H1 (cell line): Measurements from ENCODE around the gene CTNND2. TPM values are rescaled to one million over a fixed set of nuclear protein-coding genes. Genes with fewer than 3 reads are reported as not detected.

ENCODE experiments used
- CTCF ChIA-PET: fragments of 300-600 bp; sonication (Branson Sonifier 250); formaldehyde crosslinking; loops from one replicate; lab custom pipeline; 2021; ENCODE audit not compliant: partially characterized antibody; lab: Charles Lee
- POLR2A ChIA-PET: fragments of 300-600 bp; sonication (Branson Sonifier 250); formaldehyde crosslinking; loops from one replicate; lab custom pipeline; 2021; ENCODE audit warnings: inconsistent platforms; ENCODE audit not compliant: partially characterized antibody; lab: Charles Lee
- DNase-seq, 2 experiments: peaks; one replicate each; pipeline versions ENCODE4 v3.0.0 to v3.0.0-alpha.2; 2010 to 2022; ENCODE audit warnings: low spot score in 2 of 2, low read depth in 1 of 2, mixed read lengths in 1 of 2
- FAIRE-seq: peaks from 2 replicates; lab custom pipeline; 2011; peaks lifted over from hg19 to GRCh38; lab: Jason Lieb, UNC
- H2AFZ ChIP-seq: 2 replicates; pipeline ENCODE4 v1.8.1; 2012; ENCODE audit warnings: low read length, inconsistent platforms
- H2AK5ac ChIP-seq: 2 replicates; pipeline ENCODE4 v1.6.1; 2013; ENCODE audit warnings: low read depth, low read length
- H2BK120ac ChIP-seq: replicated peaks from 2 replicates; pipeline ENCODE3; 2013; ENCODE audit warnings: low read depth, low read length, inconsistent platforms
- H2BK12ac ChIP-seq: 2 replicates; pipeline ENCODE4 v1.6.1; 2013; ENCODE audit warnings: low read depth, low read length
- H2BK15ac ChIP-seq: 2 replicates; pipeline ENCODE4 v1.6.1; 2013; ENCODE audit warnings: low read length
- H2BK20ac ChIP-seq: 2 replicates; pipeline ENCODE4 v1.6.1; 2013; ENCODE audit warnings: low read length
- H2BK5ac ChIP-seq: 2 replicates; pipeline ENCODE4 v1.6.1; 2013; ENCODE audit warnings: low read depth, low read length
- H3K14ac ChIP-seq: 2 replicates; pipeline ENCODE4 v1.6.1; 2013; ENCODE audit warnings: inconsistent platforms; ENCODE audit not compliant: insufficient read length
- H3K18ac ChIP-seq: 2 replicates; pipeline ENCODE4 v1.6.1; 2013; ENCODE audit warnings: low read length; ENCODE audit errors: extremely low read depth
- H3K23ac ChIP-seq: 2 replicates; pipeline ENCODE4 v1.6.1; 2013; ENCODE audit warnings: inconsistent platforms; ENCODE audit not compliant: insufficient read length
- H3K23me2 ChIP-seq: 2 replicates; pipeline ENCODE4 v1.6.1; 2013; ENCODE audit warnings: low read depth, low read length
- H3K27ac ChIP-seq: 2 replicates; pipeline ENCODE4 v1.6.1; 2011; ENCODE audit warnings: low read depth, low read length, inconsistent platforms
- H3K27me3 ChIP-seq, 4 experiments: replicated peaks in 1 of 4; 1 replicate in 1 of 4; 2 replicates in 3 of 4; pipeline versions ENCODE4 v1.6.1 to v1.8.1; 2011 to 2013; ENCODE audit warnings: low read length in 3 of 4, mild to moderate bottlenecking in 3 of 4, inconsistent platforms in 2 of 4, mixed read lengths in 2 of 4, moderate library complexity in 1 of 4; ENCODE audit not compliant: control insufficient read depth in 3 of 4, insufficient read depth in 3 of 4; ENCODE audit errors: extremely low read depth in 1 of 4
- H3K36me3 ChIP-seq, 4 experiments: 2 replicates each; pipeline versions ENCODE4 v1.6.1 to v1.8.1; 2011 to 2013; ENCODE audit warnings: mild to moderate bottlenecking in 4 of 4, low read length in 3 of 4, moderate library complexity in 2 of 4, control low read depth in 1 of 4, inconsistent platforms in 1 of 4; ENCODE audit not compliant: insufficient read depth in 4 of 4, control insufficient read depth in 2 of 4
- H3K4ac ChIP-seq: replicated peaks from 2 replicates; pipeline ENCODE3; 2013; ENCODE audit warnings: low read length, low read depth, mixed read lengths, inconsistent platforms; ENCODE audit not compliant: insufficient read length
- H3K4me1 ChIP-seq, 4 experiments: replicated peaks in 1 of 4; 1 replicate in 1 of 4; 2 replicates in 3 of 4; pipeline versions ENCODE4 v1.6.1 to v1.8.1; 2011 to 2013; ENCODE audit warnings: low read length in 3 of 4, inconsistent platforms in 2 of 4, mixed read lengths in 1 of 4; ENCODE audit not compliant: insufficient read depth in 4 of 4, control insufficient read depth in 3 of 4
- H3K4me2 ChIP-seq, 2 experiments: 2 replicates each; pipeline versions ENCODE4 v1.6.1 to v1.8.1; 2011 to 2013; ENCODE audit warnings: low read depth in 2 of 2, low read length in 2 of 2, control low read depth in 1 of 2, inconsistent platforms in 1 of 2, mild to moderate bottlenecking in 1 of 2; ENCODE audit not compliant: insufficient read depth in 1 of 2
- H3K4me3 ChIP-seq, 4 experiments: fragments of 200-600, 300-600 bp in 1 of 4; sonication (generic), shearing (Covaris generic), sonication (Bioruptor Twin) in 1 of 4; 2 replicates each; pipeline versions ENCODE4 v1.5.1 to v1.8.1; 2011 to 2016; ENCODE audit warnings: low read length in 4 of 4, low read depth in 3 of 4, control low read depth in 2 of 4, inconsistent platforms in 2 of 4, mild to moderate bottlenecking in 2 of 4, mixed read lengths in 1 of 4, moderate library complexity in 1 of 4; ENCODE audit not compliant: insufficient read depth in 2 of 4; ENCODE audit errors: extremely low read depth in 1 of 4
- H3K56ac ChIP-seq: replicated peaks from 2 replicates; pipeline ENCODE3; 2013; ENCODE audit warnings: low read depth, mild to moderate bottlenecking, mixed read lengths, low read length, inconsistent platforms; ENCODE audit not compliant: insufficient read length
- H3K79me1 ChIP-seq: 2 replicates; pipeline ENCODE4 v1.6.1; 2013; ENCODE audit warnings: low read depth, low read length, control low read depth
- H3K79me2 ChIP-seq, 2 experiments: 2 replicates each; pipeline versions ENCODE4 v1.6.1 to v1.8.1; 2012 to 2013; ENCODE audit warnings: low read length in 2 of 2, mild to moderate bottlenecking in 2 of 2, inconsistent platforms in 1 of 2; ENCODE audit not compliant: insufficient read depth in 2 of 2, control insufficient read depth in 1 of 2
- H3K9ac ChIP-seq, 4 experiments: replicated peaks in 1 of 4; 1 replicate in 1 of 4; 2 replicates in 3 of 4; pipeline versions ENCODE4 v1.6.1 to v1.8.1; 2011 to 2013; ENCODE audit warnings: low read depth in 3 of 4, low read length in 3 of 4, control low read depth in 2 of 4, mild to moderate bottlenecking in 2 of 4, moderate library complexity in 2 of 4, inconsistent platforms in 1 of 4; ENCODE audit errors: extremely low read depth in 1 of 4
- H3K9me3 ChIP-seq, 2 experiments: 2 replicates each; pipeline versions ENCODE4 v1.6.1 to v1.8.1; 2012 to 2013; ENCODE audit warnings: mild to moderate bottlenecking in 2 of 2, moderate library complexity in 2 of 2, control low read depth in 1 of 2, inconsistent platforms in 1 of 2, low read depth in 1 of 2, low read length in 1 of 2, mixed read lengths in 1 of 2; ENCODE audit not compliant: insufficient read depth in 2 of 2
- H4K20me1 ChIP-seq, 2 experiments: replicated peaks in 1 of 2; 2 replicates each; pipeline versions ENCODE3 to v1.8.1; 2011 to 2013; ENCODE audit warnings: inconsistent platforms in 2 of 2, low read length in 2 of 2, mild to moderate bottlenecking in 1 of 2; ENCODE audit not compliant: insufficient read depth in 2 of 2, control insufficient read depth in 1 of 2
- H4K5ac ChIP-seq: 2 replicates; pipeline ENCODE4 v1.6.1; 2013; ENCODE audit warnings: low read length, low read depth, mixed read lengths, inconsistent platforms; ENCODE audit not compliant: insufficient read length
- H4K8ac ChIP-seq: 2 replicates; pipeline ENCODE4 v1.8.0; 2013; ENCODE audit warnings: mild to moderate bottlenecking, moderate library complexity, low read length, inconsistent platforms; ENCODE audit not compliant: insufficient read depth; ENCODE audit errors: extremely low read depth
- H4K91ac ChIP-seq: replicated peaks from 2 replicates; pipeline ENCODE3; 2013; ENCODE audit warnings: low read length, mixed read lengths, inconsistent platforms; ENCODE audit not compliant: insufficient read length
- BCL11A ChIP-seq, 2 experiments: IDR thresholded peaks; one replicate each; pipeline ENCODE4 v1.6.1; 2011; ENCODE audit warnings: low read depth in 2 of 2, low read length in 2 of 2, mild to moderate bottlenecking in 2 of 2
- CBX5 ChIP-seq: fragments of 300-800, 300-1000 bp; sonication (generic); IDR thresholded peaks from 2 replicates; pipeline ENCODE4 v1.7.1; 2016; ENCODE audit warnings: antibody characterized with exemption, low read length, low read depth
- CREB1 ChIP-seq: IDR thresholded peaks from 2 replicates; pipeline ENCODE4 v1.6.1; 2012; ENCODE audit warnings: inconsistent platforms
- EZH2 ChIP-seq: fragments of 200-600 bp; sonication (generic); IDR thresholded peaks from 2 replicates; pipeline ENCODE4 v1.7.1; 2012; ENCODE audit warnings: low read depth, mild to moderate bottlenecking, moderate library complexity, low read length, inconsistent platforms; ENCODE audit not compliant: severe bottlenecking
- HDAC6 ChIP-seq: IDR thresholded peaks from one replicate; pipeline ENCODE4 v1.7.1; 2012; ENCODE audit warnings: low read depth, mild to moderate bottlenecking, inconsistent platforms, low read length, moderate library complexity
- KDM1A ChIP-seq: fragments of 200-600, 300-600 bp; sonication (generic); IDR thresholded peaks from 2 replicates; pipeline ENCODE4 v1.7.1; 2016; ENCODE audit warnings: mild to moderate bottlenecking, low read length, borderline replicate concordance
- NRF1 ChIP-seq: IDR thresholded peaks from 2 replicates; pipeline ENCODE4 v1.6.1; 2011; ENCODE audit warnings: mild to moderate bottlenecking, low read depth, low read length, improper control_type of control experiment
- RXRA ChIP-seq: IDR thresholded peaks from 2 replicates; pipeline ENCODE4 v1.6.1; 2011; ENCODE audit warnings: low read depth, mild to moderate bottlenecking, low read length, moderate library complexity; ENCODE audit not compliant: insufficient read depth
- SAP30 ChIP-seq: fragments of 300-600 bp; sonication (generic); IDR thresholded peaks from 2 replicates; pipeline ENCODE4 v1.7.1; 2012; ENCODE audit warnings: low read length, moderate library complexity, mild to moderate bottlenecking, inconsistent platforms; ENCODE audit not compliant: insufficient read depth, insufficient replicate concordance
- SRF ChIP-seq: IDR thresholded peaks from 2 replicates; pipeline ENCODE4 v1.6.1; 2011; ENCODE audit warnings: mild to moderate bottlenecking, low read depth, low read length, moderate library complexity
- SUZ12 ChIP-seq: fragments of 200-600 bp; sonication (generic); IDR thresholded peaks from 2 replicates; pipeline ENCODE4 v1.6.1; 2012; ENCODE audit warnings: mild to moderate bottlenecking, inconsistent platforms, low read length, moderate library complexity, mixed read lengths
- WGBS, 2 experiments: shearing (Covaris generic) in 1 of 2; methylation state at CpG; one replicate each; pipeline versions ENCODE4 v1.1.6 to v1.1.7; 2013 to 2015; ENCODE audit warnings: low lambda C conversion rate in 2 of 2, mixed read lengths in 2 of 2, inconsistent platforms in 1 of 2, low coverage in 1 of 2, missing lambda C conversion rate in 1 of 2; ENCODE audit not compliant: insufficient replicate concordance in 2 of 2, insufficient coverage in 1 of 2, insufficient read length in 1 of 2; ENCODE audit errors: extremely low coverage in 1 of 2, missing lambda C conversion rate in 1 of 2; 5-methylcytosine and 5-hydroxymethylcytosine counted together
- polyA plus RNA-seq, 7 experiments: library from polyadenylated mRNA; depleted of rRNA in 3 of 7; stranded (reverse) in 5 of 7; unstranded in 2 of 7; fragments of >200 nt in 5 of 7; fragments of 200-250 nt in 2 of 7; gene quantifications; 1 replicate in 5 of 7; 2 replicates in 1 of 7; 4 replicates in 1 of 7; pipeline versions ENCODE4 v1.2.1 to v1.2.3, GENCODE V29; 2011 to 2013; ENCODE audit warnings: missing spikeins in 2 of 7, mixed read lengths in 2 of 7
- total RNA-seq: library from RNA; stranded (reverse); fragmentation: NEBNext Ultra II Directional; extraction: Animal tissue kit (Norgen Biotek cat#: 25700); gene quantifications from 2 replicates; pipeline ENCODE4 v1.2.1, GENCODE V29; 2021
- TF ChIP-seq, protein P1 (sequence below): IDR thresholded peaks from 2 replicates; pipeline ENCODE4 v1.6.1; 2011; ENCODE audit warnings: low read depth, mild to moderate bottlenecking, low read length; ENCODE audit not compliant: insufficient read depth

CTNND2 gene
- total and polyA plus RNA-seq, 2 of the 8 experiments (the other 6 are each of a cell fraction or from before 2014, with no cell fraction given) = 7.4 to 14.2 TPM

DNA sequence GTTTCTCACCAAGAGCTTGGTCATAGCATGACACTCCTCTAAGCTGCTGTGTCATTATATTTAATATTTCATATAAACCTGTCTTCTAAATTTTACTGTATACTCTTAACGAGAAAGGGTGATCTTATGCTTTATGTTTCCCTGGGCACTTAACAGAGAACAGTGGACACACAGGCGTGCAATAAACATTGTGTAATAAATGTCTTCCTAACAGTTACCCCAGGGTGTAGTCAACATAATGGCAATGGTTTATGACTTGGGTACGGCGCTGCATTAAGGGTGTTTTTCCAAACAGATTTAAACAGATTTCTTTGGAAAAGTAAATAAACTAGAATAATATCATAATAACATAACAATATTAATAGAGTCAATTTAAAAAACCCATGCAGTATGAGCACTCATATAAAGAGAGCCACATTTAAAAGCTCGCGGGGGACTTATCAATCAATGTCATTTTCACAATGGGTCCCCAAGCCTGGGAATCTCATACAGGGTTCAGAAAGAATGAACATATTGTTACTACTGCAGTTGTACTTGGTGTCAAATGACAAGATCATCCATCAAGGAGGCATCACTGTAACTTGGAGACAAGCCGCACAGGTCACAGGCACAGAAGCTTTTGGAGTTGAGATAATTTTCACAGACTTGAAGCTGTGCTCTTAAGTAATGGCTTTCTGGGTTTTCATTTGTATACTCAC lies 376.4 kb downstream of the CTNND2 start:
- H3K4me3 ChIP-seq = no peak overlapping the region
- no peak overlapping the region for H2BK20ac ChIP-seq
- no peak overlapping the region for H2AK5ac ChIP-seq
- H3K4ac ChIP-seq = no peak overlapping the region
- H4K20me1 ChIP-seq = no peaks in the 10 kb centered on the region
- no peak overlapping the region for H3K56ac ChIP-seq
- H3K4me2 ChIP-seq = no peak overlapping the region
- H2BK5ac ChIP-seq = no peak overlapping the region
- H3K14ac ChIP-seq = no peak overlapping the region
- H3K36me3 ChIP-seq = no peaks in the 10 kb centered on the region
- no peaks in the 10 kb centered on the region for H3K79me2 ChIP-seq
- no peaks in the 10 kb centered on the region for H3K23me2 ChIP-seq
- no peaks in the 10 kb centered on the region for H3K9me3 ChIP-seq
- H2AFZ ChIP-seq = no peak overlapping the region
- peaks cover 3 to 14% (median 8%) of the 10 kb centered on the region in 4 experiments; a peak in 6 of 7 replicates for H3K4me1 ChIP-seq
- H3K27ac ChIP-seq = no peak overlapping the region
- CTCF ChIA-PET = interaction anchor here (1.3 kb wide), 1 partner anchor 261 kb away, joined by 3 read pairs; no protein-coding TSS in a partner anchor
- no peak for DNase-seq
- no peak overlapping the region for H2BK12ac ChIP-seq
- no peak overlapping the region for H3K18ac ChIP-seq
- POLR2A ChIA-PET = no interaction called here
- no peaks in the 10 kb centered on the region for H3K79me1 ChIP-seq
- H3K27me3 ChIP-seq = no peaks in the 10 kb centered on the region
- no peak for FAIRE-seq
- 95% methylated on average over 7 of the region's 7 CpGs; no CpG with 5 or more reads in 1 of the 2 experiments for WGBS, 2 experiments
- H2BK120ac ChIP-seq = no peak overlapping the region
- H4K8ac ChIP-seq = no peak overlapping the region
- H4K91ac ChIP-seq = no peak overlapping the region
- H3K23ac ChIP-seq = no peak overlapping the region
- H4K5ac ChIP-seq = no peak overlapping the region
- no peak overlapping the region for H2BK15ac ChIP-seq
- no peak overlapping the region for H3K9ac ChIP-seq
- TF ChIP-seq RXRA (no peak), KDM1A (no peak), SUZ12 (no peak), BCL11A (IDR thresholded peaks at IDR 0.05; ENCODE audit: low read depth in 2 of 2, low read length in 2 of 2) (no peak), NRF1 (no peak), HDAC6 (no peak), CBX5 (no peak), SAP30 (no peak), EZH2 (no peak), SRF (no peak), CREB1 (no peak)
- TF ChIP-seq, protein P1, sequence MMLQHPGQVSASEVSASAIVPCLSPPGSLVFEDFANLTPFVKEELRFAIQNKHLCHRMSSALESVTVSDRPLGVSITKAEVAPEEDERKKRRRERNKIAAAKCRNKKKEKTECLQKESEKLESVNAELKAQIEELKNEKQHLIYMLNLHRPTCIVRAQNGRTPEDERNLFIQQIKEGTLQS = no peak
